Spleen (tissue), 7 donors: ENCODE measurements around the gene BCAS4.
"Not testable (repeated sequence)": the region's sequence is repeated elsewhere in the genome, so short reads cannot be mapped to it uniquely, and the experiment has no call there.

Source experiments
- CTCF ChIP-seq, 11 experiments: fragments of 200-600 bp in 7 of 11; fragments of 450-650 bp in 4 of 11; sonication (generic) in 4 of 11; IDR thresholded peaks in 8 of 11; conservative IDR thresholded peaks in 3 of 11; 1 replicate in 7 of 11; 2 replicates in 4 of 11; pipeline versions ENCODE4 v1.4.0 to v1.8.0; 2016 to 2021; ENCODE audit warnings: antibody characterized with exemption in 11 of 11, inconsistent platforms in 4 of 11, mild to moderate bottlenecking in 1 of 11
- POLR2A ChIP-seq, 3 donors: fragments of 450-650 bp; IDR thresholded peaks; one replicate each; pipeline ENCODE4 v1.5.1; 2017; ENCODE audit warnings: antibody characterized with exemption in 3 of 3, mild to moderate bottlenecking in 1 of 3
- donor health status: DM: no; HTN: no; CAD: no; lungs with moderate emphysema.
- donor health status: DM: no; HTN: no; CAD: no.
- donor health status: DM: no; HTN: no; CAD: no.

GRCh38 chr20:50771419-50772080 is 23.3 kb upstream of the BCAS4 start:
- not testable (repeated sequence) for TF ChIP-seq POLR2A (IDR thresholded peaks at IDR 0.05); CTCF (IDR thresholded peaks at IDR 0.05 in 8 of 11, conservative IDR thresholded peaks at IDR 0.05 in 3 of 11)
